ENCODE results near the gene ARL15. TPM values are rescaled to one million over a fixed set of nuclear protein-coding genes. Genes with fewer than 3 reads are reported as not detected.

Gene ARL15
- total RNA-seq, 4 donors from 2014 or later = 10.6 to 24.0 (median 18.9) TPM

DNA sequence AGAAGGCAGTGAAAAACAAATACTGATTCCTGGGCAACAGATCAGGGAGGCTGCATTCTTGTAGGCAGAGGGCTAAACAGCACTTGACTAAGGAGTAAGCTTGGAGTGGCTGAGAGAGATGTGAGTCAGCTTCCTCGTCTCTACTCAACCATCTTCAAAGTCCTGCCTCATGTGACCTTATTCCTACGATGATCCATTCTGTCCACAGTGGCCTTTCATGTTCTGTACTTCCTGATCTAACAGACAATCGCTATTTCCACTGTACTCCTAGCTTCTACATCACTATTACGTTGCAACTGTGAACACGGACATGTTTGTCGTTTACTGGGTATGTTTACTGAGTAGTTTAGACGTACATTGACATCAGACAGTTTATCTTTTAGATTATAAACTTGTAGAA is 365.4 kb downstream of the ARL15 start:
- H3K4me1 ChIP-seq = no peaks in the 10 kb centered on the region
- peaks cover 0 to 3% of the 10 kb centered on the region in 2 donors for H3K36me3 ChIP-seq
- H3K27ac ChIP-seq = no peak overlapping the region
- H3K4me3 ChIP-seq = no peak overlapping the region
- H3K27me3 ChIP-seq = no peaks in the 10 kb centered on the region
- H3K9me3 ChIP-seq = no peaks in the 10 kb centered on the region
- TF ChIP-seq EP300 (IDR thresholded peaks at IDR 0.05) (no peak), POLR2A (IDR thresholded peaks at IDR 0.05) (no peak), POLR2AphosphoS5 (IDR thresholded peaks at IDR 0.05) (no peak), CTCF (IDR thresholded peaks at IDR 0.05) (no peak)
- WGBS, 2 donors (ENCODE audit: low coverage in 1 of 2) = 80 to 85% methylated on average over 1 to 7 of the region's 7 CpGs
- ATAC-seq = no peak

- ATAC-seq = no peak
- Histone ChIP-seq H3K27ac (no peak overlapping the region), H3K27me3 (no peaks in the 10 kb centered on the region), H3K4me3 (no peak overlapping the region), H3K9me3 (no peaks in the 10 kb centered on the region), H3K36me3 (peaks cover 0 to 3% of the 10 kb centered on the region in 2 donors), H3K4me1 (no peaks in the 10 kb centered on the region)
- WGBS, 2 donors (ENCODE audit: low coverage in 1 of 2) = 89 to 91% methylated on average over 1 of the region's 1 CpG
- no peak for TF ChIP-seq EP300 (IDR thresholded peaks at IDR 0.05)
- no peak for TF ChIP-seq CTCF (IDR thresholded peaks at IDR 0.05)
- TF ChIP-seq POLR2AphosphoS5 (IDR thresholded peaks at IDR 0.05) = no peak
- TF ChIP-seq POLR2A (IDR thresholded peaks at IDR 0.05) = no peak
Observed at GRCh38 chr5:53943938-53944337, 366.4 kb downstream of the ARL15 start.

GRCh38 chr5:53942724-53943123 is 367.6 kb downstream of the ARL15 start:
- WGBS, 2 donors (ENCODE audit: low coverage in 1 of 2) = 83 to 91% methylated on average over 3 to 6 of the region's 6 CpGs

GRCh38 chr5:53940921-53941320 is 369.5 kb downstream of the ARL15 start:
- Histone ChIP-seq H3K27ac (no peak overlapping the region), H3K4me1 (no peaks in the 10 kb centered on the region), H3K36me3 (peaks cover 0 to 3% of the 10 kb centered on the region in 2 donors), H3K4me3 (no peak overlapping the region), H3K9me3 (no peaks in the 10 kb centered on the region), H3K27me3 (no peaks in the 10 kb centered on the region)
- WGBS, 2 donors (ENCODE audit: low coverage in 1 of 2) = 70 to 89% methylated on average over 1 of the region's 1 CpG
- TF ChIP-seq POLR2AphosphoS5 (IDR thresholded peaks at IDR 0.05) (no peak), POLR2A (IDR thresholded peaks at IDR 0.05) (no peak), CTCF (IDR thresholded peaks at IDR 0.05) (no peak), EP300 (IDR thresholded peaks at IDR 0.05) (no peak)
- ATAC-seq = no peak

More at GRCh38 chr5:53942724-53943123, 367.6 kb downstream of the ARL15 start:
- H3K4me1 ChIP-seq = no peaks in the 10 kb centered on the region
- ATAC-seq = peak; percentile 74
- no peak for TF ChIP-seq EP300 (IDR thresholded peaks at IDR 0.05)
- no peak for TF ChIP-seq POLR2A (IDR thresholded peaks at IDR 0.05)
- TF ChIP-seq CTCF (IDR thresholded peaks at IDR 0.05) = no peak
- no peak for TF ChIP-seq POLR2AphosphoS5 (IDR thresholded peaks at IDR 0.05)
- H3K9me3 ChIP-seq = no peaks in the 10 kb centered on the region
- H3K4me3 ChIP-seq = no peak overlapping the region
- H3K36me3 ChIP-seq = peaks cover 0 to 3% of the 10 kb centered on the region in 2 donors
- H3K27me3 ChIP-seq = no peaks in the 10 kb centered on the region
- no peak overlapping the region for H3K27ac ChIP-seq

DNA sequence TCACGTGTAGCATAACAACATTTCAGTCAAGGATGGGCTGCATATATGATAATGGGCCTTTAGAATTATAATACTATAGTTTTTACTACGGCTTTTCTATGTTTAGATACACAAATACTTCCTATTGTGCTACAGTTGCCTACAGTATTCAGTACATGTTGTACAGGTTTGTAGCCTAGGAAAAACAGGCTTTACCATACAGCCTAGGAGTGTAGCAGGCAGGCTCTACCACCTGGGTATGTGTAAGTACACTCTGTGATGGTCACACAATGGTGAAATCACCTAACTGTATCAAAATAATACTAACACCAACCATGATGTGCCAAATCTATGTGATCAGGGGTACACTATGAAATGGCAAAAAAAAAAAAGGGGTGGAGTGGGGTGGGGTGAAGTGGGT is 372.9 kb downstream of the ARL15 start:
- no peaks in the 10 kb centered on the region for H3K36me3 ChIP-seq
- no peak for TF ChIP-seq CTCF (IDR thresholded peaks at IDR 0.05)
- no peak for TF ChIP-seq POLR2A (IDR thresholded peaks at IDR 0.05)
- no peak for TF ChIP-seq POLR2AphosphoS5 (IDR thresholded peaks at IDR 0.05)
- TF ChIP-seq EP300 (IDR thresholded peaks at IDR 0.05) = no peak
- H3K4me1 ChIP-seq = no peaks in the 10 kb centered on the region
- WGBS, 2 donors (ENCODE audit: low coverage in 1 of 2) = 79 to 100% methylated on average over 2 of the region's 2 CpGs
- ATAC-seq = no peak
- H3K9me3 ChIP-seq = no peaks in the 10 kb centered on the region
- no peak overlapping the region for H3K4me3 ChIP-seq
- H3K27ac ChIP-seq = no peak overlapping the region
- H3K27me3 ChIP-seq = no peaks in the 10 kb centered on the region
